HepG2 (cell line): Measurements from ENCODE around the gene TANGO2. TPM values are rescaled to one million over a fixed set of nuclear protein-coding genes. Genes with fewer than 3 reads are reported as not detected.

Experiments
- ATAC-seq: fragments of 200-7000 bp; cut with Tn5 transposase; 3 replicates; pipeline ENCODE4 v1.9.1; 2020; ENCODE audit warnings: mild to moderate bottlenecking, moderate library complexity
- BruUV-seq: library from RNA; stranded (reverse); fragments of 400-500 nt; replicated peaks from 2 replicates; lab custom pipeline; 2021; lab: Mats Ljungman, UMichigan
- CTCF ChIA-PET: fragments of 300-600 bp; formaldehyde crosslinking; extraction: SDS; loops from one replicate; lab custom pipeline; 2021; ENCODE audit warnings: low total read pairs, inconsistent platforms, low intra/inter-chr PET ratio; lab: Yijun Ruan, JAX
- POLR2A ChIA-PET: fragments of 350-600 bp; sonication (Branson Sonifier 250); formaldehyde crosslinking; loops from one replicate; lab custom pipeline; 2020; ENCODE audit warnings: antibody characterized with exemption, inconsistent platforms; lab: Yijun Ruan, JAX
- DNase-seq: peaks from one replicate; pipeline ENCODE4 v3.0.0-alpha.2; 2015; ENCODE audit warnings: low spot score
- FAIRE-seq: peaks from 3 replicates; lab custom pipeline; 2011; peaks lifted over from hg19 to GRCh38; lab: Jason Lieb, UNC
- H2AFZ ChIP-seq: one replicate; pipeline ENCODE4 v1.6.1; 2011; ENCODE audit warnings: low read length, inconsistent platforms
- H3K27ac ChIP-seq: fragments of 300-600 bp; 3 replicates; pipeline ENCODE4 v1.8.0; 2011; ENCODE audit warnings: mixed run types, mild to moderate bottlenecking, mixed read lengths, low read length, inconsistent platforms; ENCODE audit not compliant: insufficient read depth; ENCODE audit errors: extremely low read length
- H3K27me3 ChIP-seq, 2 experiments: fragments of 200-600 bp in 1 of 2; 2 replicates in 1 of 2; 3 replicates in 1 of 2; pipeline versions ENCODE4 v1.6.0 to v1.8.0; 2011; ENCODE audit warnings: low read length in 2 of 2, mild to moderate bottlenecking in 2 of 2, moderate library complexity in 2 of 2, inconsistent platforms in 1 of 2; ENCODE audit not compliant: insufficient read depth in 2 of 2, control insufficient read depth in 1 of 2
- H3K36me3 ChIP-seq, 2 experiments: fragments of 200-600 bp in 1 of 2; replicated peaks in 1 of 2; 2 replicates in 1 of 2; 3 replicates in 1 of 2; pipeline versions ENCODE4 v1.5.1 to v1.8.0; 2011; ENCODE audit warnings: low read length in 2 of 2, inconsistent platforms in 1 of 2; ENCODE audit not compliant: insufficient read depth in 2 of 2, control insufficient read depth in 1 of 2
- H3K4me1 ChIP-seq: 2 replicates; pipeline ENCODE4 v1.5.1; 2012; ENCODE audit warnings: low read length, inconsistent platforms; ENCODE audit not compliant: insufficient read depth
- H3K4me2 ChIP-seq: 2 replicates; pipeline ENCODE4 v1.6.0; 2011; ENCODE audit warnings: low read depth, low read length, inconsistent platforms
- H3K4me3 ChIP-seq, 3 experiments: fragments of 200-600 bp in 1 of 3; sonication (generic), shearing (Covaris generic) in 1 of 3; replicated peaks in 1 of 3; 2 replicates each; pipeline ENCODE4 v1.5.1; 2011 to 2016; ENCODE audit warnings: low read length in 3 of 3, inconsistent platforms in 2 of 3, low read depth in 2 of 3, mild to moderate bottlenecking in 2 of 3, control low read depth in 1 of 3, mixed read lengths in 1 of 3; ENCODE audit not compliant: insufficient read depth in 1 of 3
- H3K79me2 ChIP-seq: one replicate; pipeline ENCODE4 v1.6.1; 2011; ENCODE audit warnings: low read length, inconsistent platforms; ENCODE audit not compliant: insufficient read depth
- H3K9ac ChIP-seq: 2 replicates; pipeline ENCODE4 v1.6.0; 2011; ENCODE audit warnings: mild to moderate bottlenecking, low read depth, low read length, inconsistent platforms; ENCODE audit not compliant: insufficient read depth
- H3K9me3 ChIP-seq: 2 replicates; pipeline ENCODE4 v1.5.1; 2012; ENCODE audit warnings: mild to moderate bottlenecking, low read length
- H4K20me1 ChIP-seq: 2 replicates; pipeline ENCODE4 v1.6.0; 2011; ENCODE audit warnings: inconsistent platforms, mild to moderate bottlenecking, low read length, moderate library complexity; ENCODE audit not compliant: insufficient read depth
- AFF4 ChIP-seq: sonication (generic); formaldehyde crosslinking; IDR thresholded peaks from 2 replicates; pipeline ENCODE4 v1.4.0; 2020; ENCODE audit warnings: missing genetic modification reagents
- MIER3 ChIP-seq: IDR thresholded peaks from 2 replicates; pipeline ENCODE4 v1.6.1; 2016; ENCODE audit warnings: missing compliant biosample characterization, borderline replicate concordance
- MNT ChIP-seq: fragments of 450-650 bp; IDR thresholded peaks from 2 replicates; pipeline ENCODE4 v1.6.1; 2016
- NR2F6 ChIP-seq, 2 experiments: IDR thresholded peaks; 2 replicates each; pipeline ENCODE4 v1.6.1; 2016; ENCODE audit warnings: antibody characterized with exemption in 1 of 2, mild to moderate bottlenecking in 1 of 2
- SAP130 ChIP-seq: IDR thresholded peaks from 2 replicates; pipeline ENCODE4 v1.6.1; 2016; ENCODE audit warnings: low read depth
- USF2 ChIP-seq, 2 experiments: sonication (generic) in 1 of 2; formaldehyde crosslinking in 1 of 2; IDR thresholded peaks; 2 replicates each; pipeline versions ENCODE4 v1.5.1 to v1.6.1; 2011 to 2020; ENCODE audit warnings: borderline replicate concordance in 1 of 2, low read depth in 1 of 2, low read length in 1 of 2, mild to moderate bottlenecking in 1 of 2, missing genetic modification reagents in 1 of 2, moderate library complexity in 1 of 2
- ZFP36 ChIP-seq: fragments of 150-350 bp; IDR thresholded peaks from 2 replicates; pipeline ENCODE4 v1.6.1; 2018; ENCODE audit warnings: borderline replicate concordance, low read length, low read depth; ENCODE audit not compliant: partially characterized antibody
- ZMAT3 ChIP-seq: sonication (generic); formaldehyde crosslinking; conservative IDR thresholded peaks from 2 replicates; pipeline ENCODE4 v1.7.0; 2021; ENCODE audit warnings: missing genetic modification reagents
- ZMAT5 ChIP-seq: sonication (generic); formaldehyde crosslinking; IDR thresholded peaks from 2 replicates; pipeline ENCODE4 v1.5.0; 2020; ENCODE audit warnings: mild to moderate bottlenecking, low read depth, missing genetic modification reagents, borderline replicate concordance
- ZNF260 ChIP-seq: sonication (generic); formaldehyde crosslinking; IDR thresholded peaks from 2 replicates; pipeline ENCODE4 v1.4.0; 2020; ENCODE audit warnings: missing genetic modification reagents, low read depth, mild to moderate bottlenecking, borderline replicate concordance
- ZNF530 ChIP-seq: sonication (generic); formaldehyde crosslinking; IDR thresholded peaks from 2 replicates; pipeline ENCODE4 v1.5.0; 2020; ENCODE audit warnings: low read depth, mild to moderate bottlenecking, missing genetic modification reagents
- ZNF670 ChIP-seq: sonication (generic); formaldehyde crosslinking; IDR thresholded peaks from 2 replicates; pipeline ENCODE4 v1.8.0; 2022; ENCODE audit warnings: mild to moderate bottlenecking, missing genetic modification reagents, borderline replicate concordance
- ZNF709 ChIP-seq: sonication (generic); formaldehyde crosslinking; IDR thresholded peaks from 2 replicates; pipeline ENCODE4 v1.5.0; 2020; ENCODE audit warnings: mild to moderate bottlenecking, missing genetic modification reagents
- ZNF83 ChIP-seq: sonication (generic); formaldehyde crosslinking; IDR thresholded peaks from 2 replicates; pipeline ENCODE4 v1.4.0; 2020; ENCODE audit warnings: missing genetic modification reagents, mild to moderate bottlenecking, borderline replicate concordance
- WGBS: methylation state at CpG from one replicate; pipeline ENCODE4 v1.1.6; 2017; ENCODE audit warnings: low lambda C conversion rate; 5-methylcytosine and 5-hydroxymethylcytosine counted together
- in situ Hi-C: cut with HindIII; loops from 2 replicates; pipeline ENCODE4 v1.10.0; 2017; ENCODE audit warnings: low pct_unique_long_range_greater_than_20kb; ENCODE audit not compliant: extremely low pct_ligation_motif_present
- intact Hi-C: fragments of 100-400 bp; cut with micrococcal nuclease; formaldehyde crosslinking; loops from one replicate; pipeline ENCODE4 v1.10.0; 2022; ENCODE audit not compliant: unreplicated experiment
- polyA plus RNA-seq, 8 experiments: library from polyadenylated mRNA; depleted of rRNA in 3 of 8; stranded (reverse) in 7 of 8; unstranded in 1 of 8; fragments of >200 nt; fragmentation: Illumina TruSeq in 4 of 8; extraction: Trizol in 4 of 8; gene quantifications; 2 replicates each; pipeline versions ENCODE4 v1.2.1 to v1.2.3, GENCODE V29; 2011 to 2016; ENCODE audit warnings: low read depth in 4 of 8, missing spikeins in 1 of 8, mixed read lengths in 1 of 8; ENCODE audit not compliant: insufficient read depth in 1 of 8
- total RNA-seq, 5 experiments: library from RNA; depleted of rRNA; stranded (reverse); fragments of >200 nt; fragmentation: Illumina TruSeq; extraction: Trizol; gene quantifications; 2 replicates each; pipeline ENCODE4 v1.2.3, GENCODE V29; 2016; ENCODE audit warnings: low read depth in 1 of 5

Gene TANGO2
- total and polyA plus RNA-seq, 2 of the 13 experiments (the other 11 are each of a cell fraction or from before 2014, with no cell fraction given) = 12.9 to 14.8 TPM

GRCh38 chr22:19992921-19993355 is 28.0 kb upstream of the TANGO2 start:
- H3K9ac ChIP-seq = no peak overlapping the region
- ChIA-PET CTCF (no interaction called here), POLR2A (no interaction called here)
- no peak overlapping the region for H3K4me3 ChIP-seq
- H3K79me2 ChIP-seq = no peaks in the 10 kb centered on the region
- H3K4me2 ChIP-seq = no peak overlapping the region
- TF ChIP-seq ZNF530 = no peak
- no peak for TF ChIP-seq ZFP36
- TF ChIP-seq ZNF670 = no peak
- TF ChIP-seq MIER3 (CRISPR knock-in tag) = no peak
- no peak for TF ChIP-seq ZNF709 (CRISPR knock-in tag)
- TF ChIP-seq NR2F6 (IDR thresholded peaks at IDR 0.05) = no peak
- TF ChIP-seq NR2F6 (CRISPR knock-in tag; IDR thresholded peaks at IDR 0.05) = no peak
- no peak for TF ChIP-seq USF2 (IDR thresholded peaks at IDR 0.05; ENCODE audit: low read depth, low read length)
- no peak for TF ChIP-seq USF2 (CRISPR knock-in tag; IDR thresholded peaks at IDR 0.05; ENCODE audit: borderline replicate concordance)
- TF ChIP-seq ZNF83 (CRISPR knock-in tag) = no peak
- TF ChIP-seq MNT = no peak
- TF ChIP-seq ZMAT5 = no peak
- no peak for TF ChIP-seq ZMAT3 (CRISPR knock-in tag)
- no peak for TF ChIP-seq ZNF260 (CRISPR knock-in tag)
- TF ChIP-seq SAP130 (CRISPR knock-in tag) = no peak
- no peak for TF ChIP-seq AFF4 (CRISPR knock-in tag)
- 67% methylated on average over 3 of the region's 6 CpGs for WGBS
- no peaks in the 10 kb centered on the region; the same call in 1 of the 2 replicates for H3K4me1 ChIP-seq
- H4K20me1 ChIP-seq = no peaks in the 10 kb centered on the region
- no peaks in the 10 kb centered on the region for H3K9me3 ChIP-seq
- no TSS peak for BruUV-seq
- DNase-seq = no peak
- H3K27ac ChIP-seq = no peak overlapping the region
- intact Hi-C loops = no loop called here
- no peak for FAIRE-seq
- H3K27me3 ChIP-seq = 0 out of 5 replicates have a peak, but pooled peaks cover 0 to 1% of the 10 kb centered on the region in 2 experiments
- H2AFZ ChIP-seq = no peak overlapping the region
- ATAC-seq = no peak
- H3K36me3 ChIP-seq = no peaks in the 10 kb centered on the region; a peak in 1 of 5 replicates
- in situ Hi-C loops = no loop called here
